C4-2B (cell line): ENCODE data around the gene ABCG1.

Source experiments
- H3K27ac ChIP-seq: fragments of 450-650 bp; 2 replicates; pipeline ENCODE4 v1.5.1; 2017
- CTCF ChIP-seq: fragments of 450-650 bp; conservative IDR thresholded peaks from 2 replicates; pipeline ENCODE4 v1.5.1; 2017; ENCODE audit warnings: mild to moderate bottlenecking
- ZFX ChIP-seq: fragments of 450-650 bp; IDR thresholded peaks from 2 replicates; pipeline ENCODE4 v1.6.1; 2017

Gene ABCG1

DNA sequence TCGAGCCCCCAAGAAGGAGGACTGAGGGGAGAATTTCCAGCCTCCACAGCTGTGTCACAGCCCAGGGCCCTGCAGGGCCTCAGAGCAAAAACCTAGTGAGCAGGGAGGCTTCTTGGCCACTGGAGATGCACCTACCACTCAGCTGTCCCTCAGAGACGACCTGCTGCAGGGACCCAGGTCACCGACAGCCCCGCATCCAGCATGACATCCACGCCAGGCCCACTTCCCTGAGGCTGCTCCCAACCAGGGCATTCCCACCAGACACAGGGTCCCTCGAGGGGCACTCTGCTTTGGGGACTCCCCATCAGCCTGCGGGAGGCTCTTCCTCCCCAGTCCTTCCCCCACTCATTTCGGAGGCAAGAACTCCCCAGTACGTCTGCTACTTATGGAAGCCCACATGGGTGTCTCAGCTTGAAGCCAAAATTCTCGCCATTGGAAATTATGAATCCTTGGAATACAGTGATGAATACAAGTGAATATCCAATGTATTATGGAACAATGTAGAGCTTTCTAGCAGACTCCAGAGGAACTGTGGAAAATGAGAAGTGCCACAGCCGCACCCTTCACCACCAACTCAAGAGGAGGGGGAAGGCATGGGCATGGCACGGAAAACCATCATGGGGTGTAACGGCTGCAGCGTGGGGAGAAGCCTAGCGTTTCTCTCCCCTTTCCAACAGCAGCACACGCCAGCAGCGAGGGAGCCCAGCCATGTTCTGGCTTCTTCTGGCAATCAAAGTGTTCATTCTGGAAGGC is 89.4 kb downstream of the ABCG1 start:
- H3K27ac ChIP-seq: no peak overlapping the region
- TF ChIP-seq ZFX (no peak), CTCF (no peak)

DNA sequence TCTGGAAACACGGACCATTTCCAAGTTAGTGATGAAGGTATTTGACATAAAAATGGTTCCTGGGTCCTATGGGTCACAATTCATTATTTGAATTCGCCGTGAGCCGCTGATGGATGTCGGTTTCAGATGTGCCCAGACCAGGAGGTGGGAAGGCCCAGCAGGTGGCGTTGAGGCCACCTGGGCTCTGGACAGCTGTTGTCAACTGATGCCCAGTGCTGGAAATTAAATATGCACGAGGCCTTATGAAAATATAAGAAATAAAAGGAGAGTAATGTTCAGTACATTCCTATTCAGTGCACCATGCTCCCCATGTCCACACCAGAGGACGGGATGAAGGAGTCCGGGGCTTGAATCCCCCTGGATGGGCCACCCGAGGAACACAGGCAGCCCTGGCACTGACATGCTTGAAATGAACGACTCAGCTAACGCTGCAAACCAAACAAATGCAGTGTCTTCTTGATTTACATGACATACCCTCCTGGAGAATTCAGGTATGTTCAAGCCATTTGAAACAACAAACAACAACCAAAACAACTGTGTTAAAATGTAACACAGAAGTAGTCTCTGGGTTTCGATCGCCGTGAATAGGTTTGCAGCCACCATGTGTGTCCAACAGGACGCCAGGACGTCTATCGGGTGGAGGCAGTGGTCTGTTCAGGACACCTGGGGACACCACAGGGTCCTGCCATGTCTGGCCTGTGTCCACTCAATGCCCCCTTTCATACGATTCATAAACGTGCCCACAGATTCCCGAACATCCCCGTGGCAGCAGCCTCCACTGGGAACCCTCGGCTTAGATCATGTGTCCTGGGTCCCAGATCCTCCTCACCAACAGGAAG is 90.2 kb downstream of the ABCG1 start:
- TF ChIP-seq ZFX (no peak), CTCF (no peak)
- H3K27ac ChIP-seq: no peak overlapping the region

GRCh38 chr21:42309753-42310213 is 90.8 kb downstream of the ABCG1 start:
- TF ChIP-seq ZFX (no peak), CTCF (peak; percentile 89)
- no peak overlapping the region for H3K27ac ChIP-seq

DNA sequence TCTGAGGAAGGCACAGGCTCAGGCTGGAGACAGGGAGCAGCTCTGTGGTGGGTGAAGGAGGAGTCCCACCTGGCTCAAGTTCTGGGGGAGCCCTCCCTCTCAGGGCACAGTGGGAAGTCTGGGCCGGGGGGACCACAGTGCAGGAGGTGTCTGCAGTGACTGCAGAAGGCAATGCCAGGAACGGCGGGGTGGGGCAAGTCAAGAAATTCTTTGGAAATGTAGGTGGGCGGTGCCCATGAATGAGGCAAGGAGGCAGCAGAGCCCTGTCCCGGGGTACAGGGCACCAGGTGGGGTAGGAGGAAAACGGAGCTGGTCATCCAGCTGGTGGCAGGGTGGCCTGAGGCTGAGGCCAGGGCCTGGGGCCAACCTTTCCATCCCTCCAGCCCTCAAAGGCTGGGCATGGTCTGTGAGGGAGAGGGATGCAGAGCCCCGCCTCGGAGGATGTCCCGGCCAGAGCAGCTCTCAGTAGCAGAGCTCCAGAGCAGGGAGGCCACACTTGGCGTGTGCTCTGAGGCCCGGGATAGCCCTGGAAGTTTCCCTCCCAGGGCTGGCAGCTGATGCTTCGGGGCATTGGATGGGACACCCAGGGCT is 91.6 kb downstream of the ABCG1 start:
- no peak for TF ChIP-seq ZFX
- TF ChIP-seq CTCF: no peak
- no peak overlapping the region for H3K27ac ChIP-seq

GRCh38 chr21:42311160-42311559 is 92.2 kb downstream of the ABCG1 start:
- H3K27ac ChIP-seq: no peak overlapping the region
- TF ChIP-seq CTCF (no peak), ZFX (no peak)

DNA sequence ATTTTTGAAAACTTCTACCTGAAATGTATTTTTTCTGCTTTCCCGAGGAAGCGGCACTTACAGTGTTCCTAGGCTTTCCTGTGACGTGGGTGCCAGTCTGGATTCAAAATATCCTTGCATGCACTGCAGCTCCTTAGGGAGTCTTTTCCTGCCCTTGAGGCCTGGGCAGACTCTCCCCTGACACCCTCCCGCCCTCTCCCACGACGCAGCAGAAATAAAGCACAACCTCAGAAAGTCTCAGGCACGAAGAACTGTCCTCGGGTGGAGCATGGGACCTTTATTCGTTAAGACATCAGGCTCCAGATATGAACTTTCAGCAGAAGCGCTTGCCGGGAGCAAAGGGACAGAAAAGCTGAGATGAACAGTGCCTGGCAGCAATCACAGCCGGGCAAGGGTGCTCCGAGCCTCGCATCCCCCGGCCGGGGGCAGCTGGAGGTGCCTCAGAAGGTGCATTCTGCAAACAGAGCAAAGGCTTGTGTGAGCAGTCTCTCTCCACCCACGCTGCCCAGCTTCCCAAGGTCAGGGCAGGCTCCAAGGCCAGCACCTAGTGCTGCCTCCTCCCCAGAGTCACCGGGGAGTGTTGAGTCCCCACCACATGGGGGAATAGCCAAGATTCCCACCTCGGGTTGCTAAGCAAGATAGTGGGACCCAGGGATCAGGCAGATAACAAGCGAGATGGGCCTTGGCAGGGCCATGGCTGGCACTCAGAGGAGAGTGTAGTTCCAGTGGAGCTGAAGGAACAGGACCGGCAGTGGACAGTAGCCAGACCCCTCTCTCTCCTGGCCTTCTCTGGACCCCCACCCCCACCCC is 93.1 kb downstream of the ABCG1 start:
- no peak overlapping the region for H3K27ac ChIP-seq
- no peak for TF ChIP-seq ZFX

DNA sequence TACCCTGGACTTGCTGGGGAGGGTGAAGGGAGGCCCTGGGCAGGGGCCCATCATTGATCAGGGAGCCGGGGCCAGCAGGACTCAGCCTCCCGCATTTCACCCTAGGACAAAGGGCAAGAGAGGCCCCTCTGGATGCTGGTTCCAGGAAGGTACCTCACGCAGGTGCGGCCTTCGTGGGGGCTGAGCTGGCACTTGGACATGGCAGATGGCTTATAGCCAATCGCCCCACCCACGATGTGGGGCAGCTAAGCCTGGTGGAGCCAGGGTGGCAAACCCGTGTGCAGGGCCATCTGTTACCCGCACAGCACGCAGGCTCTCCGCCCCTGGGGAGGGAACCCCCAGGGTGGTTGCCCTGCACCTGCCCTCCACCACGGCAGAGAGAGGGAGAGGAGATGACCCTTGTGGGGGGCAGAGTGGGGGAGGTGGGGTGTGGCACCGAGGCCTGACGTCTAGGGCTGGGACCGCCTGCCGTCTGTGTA is 93.7 kb downstream of the ABCG1 start:
- TF ChIP-seq ZFX: no peak
- TF ChIP-seq CTCF: no peak
- no peak overlapping the region for H3K27ac ChIP-seq
